ENCODE results near the gene XRCC3. TPM values are rescaled to one million over a fixed set of nuclear protein-coding genes. Genes with fewer than 3 reads are reported as not detected.

Gene XRCC3
- total and polyA plus RNA-seq, 2 donors (not counting 3 experiments of a cell fraction or from before 2014, with no cell fraction given), result 13.6 to 27.2 TPM

- Histone ChIP-seq H3K9me3 (replicated peaks; ENCODE audit: control insufficient read depth, insufficient read depth, low read length) (no peaks in the 10 kb centered on the region), H4K20me1 (replicated peaks; ENCODE audit: control insufficient read depth, extremely low read depth, insufficient read depth, low read length) (no peaks in the 10 kb centered on the region), H3K36me3 (ENCODE audit: control insufficient read depth in 2 of 2, extremely low read depth in 1 of 2, insufficient read depth in 2 of 2, low read length in 2 of 2) (peaks cover 0 to 42% of the 10 kb centered on the region in 2 experiments), H3K79me2 (ENCODE audit: control insufficient read depth, insufficient read depth, low read length) (no peaks in the 10 kb centered on the region), H3K27ac (ENCODE audit: insufficient read depth, low read depth, low read length) (no peak overlapping the region), H3K4me3 (replicated peaks in 1 of 3; ENCODE audit: insufficient read depth in 1 of 3, low read depth in 1 of 3, low read length in 3 of 3) (no peak overlapping the region), H3K9ac (replicated peaks; ENCODE audit: extremely low read depth, insufficient read depth, low read length) (no peak overlapping the region), H3K27me3 (ENCODE audit: control insufficient read depth in 2 of 2, insufficient read depth in 2 of 2, low read length in 2 of 2) (no peaks in the 10 kb centered on the region), H2AFZ (ENCODE audit: low read depth, low read length) (no peak overlapping the region), H3K9me1 (replicated peaks; ENCODE audit: control insufficient read depth, extremely low read depth, insufficient read depth, low read length) (no peaks in the 10 kb centered on the region), H3K4me1 (ENCODE audit: control insufficient read depth, extremely low read depth, insufficient read depth, low read length) (no peaks in the 10 kb centered on the region), H3K4me2 (ENCODE audit: insufficient read depth, low read length) (no peak overlapping the region)
- dilution Hi-C loops (cut with MboI; ENCODE audit: extremely low pct_ligation_motif_present, low sequenced_read_pairs), result no loop called here
- FAIRE-seq (no peak), DNase-seq (ENCODE audit: low read depth, low spot score) (no peak)
- intact Hi-C loops (cut with micrococcal nuclease), result no loop called here
- TSS peak; percentile 33 for BruUV-seq (replicated peaks)
- POLR2A ChIA-PET, result no interaction called here
- TF ChIP-seq MYC (IDR thresholded peaks at IDR 0.05; ENCODE audit: low read depth, low read length) (no peak), FOS (IDR thresholded peaks at IDR 0.05; ENCODE audit: borderline replicate concordance, insufficient read depth, low read length) (no peak)
- CTCF ChIA-PET, result interaction anchor here (0.8 to 1.4 kb wide), 3 partner anchors 18 to 75 kb away, joined by 3 to 4 read pairs (median 3); partner anchors contain the start of genes XRCC3 and ZFYVE21
Observed at GRCh38 chr14:103734081-103734888, 19.0 kb upstream of the XRCC3 start.

GRCh38 chr14:103733651-103734050, 18.4 kb upstream of the XRCC3 start:
- Histone ChIP-seq H3K27ac (ENCODE audit: insufficient read depth, low read depth, low read length) (no peak overlapping the region), H3K27me3 (ENCODE audit: control insufficient read depth in 2 of 2, insufficient read depth in 2 of 2, low read length in 2 of 2) (no peaks in the 10 kb centered on the region), H3K9ac (replicated peaks; ENCODE audit: extremely low read depth, insufficient read depth, low read length) (no peak overlapping the region), H3K4me3 (replicated peaks in 1 of 3; ENCODE audit: insufficient read depth in 1 of 3, low read depth in 1 of 3, low read length in 3 of 3) (no peak overlapping the region), H2AFZ (ENCODE audit: low read depth, low read length) (no peak overlapping the region), H3K4me1 (ENCODE audit: control insufficient read depth, extremely low read depth, insufficient read depth, low read length) (no peaks in the 10 kb centered on the region), H3K79me2 (ENCODE audit: control insufficient read depth, insufficient read depth, low read length) (no peaks in the 10 kb centered on the region), H3K9me1 (replicated peaks; ENCODE audit: control insufficient read depth, extremely low read depth, insufficient read depth, low read length) (no peaks in the 10 kb centered on the region), H3K4me2 (ENCODE audit: insufficient read depth, low read length) (no peak overlapping the region), H3K36me3 (ENCODE audit: control insufficient read depth in 2 of 2, extremely low read depth in 1 of 2, insufficient read depth in 2 of 2, low read length in 2 of 2) (peaks cover 0 to 40% of the 10 kb centered on the region in 2 experiments), H3K9me3 (replicated peaks; ENCODE audit: control insufficient read depth, insufficient read depth, low read length) (no peaks in the 10 kb centered on the region), H4K20me1 (replicated peaks; ENCODE audit: control insufficient read depth, extremely low read depth, insufficient read depth, low read length) (no peaks in the 10 kb centered on the region)
- POLR2A ChIA-PET, result no interaction called here
- FAIRE-seq (no peak), DNase-seq (ENCODE audit: low read depth, low spot score) (no peak)
- no peak for TF ChIP-seq JUN (IDR thresholded peaks at IDR 0.05; ENCODE audit: borderline replicate concordance, insufficient read depth, insufficient read length, low read depth)
- no peak for TF ChIP-seq POLR2AphosphoS5 (IDR thresholded peaks at IDR 0.05; ENCODE audit: insufficient read depth, low read depth, low read length)
- no peak for TF ChIP-seq GATA2 (IDR thresholded peaks at IDR 0.05; ENCODE audit: insufficient read depth, insufficient read length, low read depth, low read length)
- TF ChIP-seq MYC (IDR thresholded peaks at IDR 0.05; ENCODE audit: low read depth, low read length), result no peak
- TF ChIP-seq FOS (IDR thresholded peaks at IDR 0.05; ENCODE audit: borderline replicate concordance, insufficient read depth, low read length), result no peak
- no TSS peak for BruUV-seq (replicated peaks)
- intact Hi-C loops (cut with micrococcal nuclease), result no loop called here
- CTCF ChIA-PET, result interaction anchor here (1.3 kb wide), 1 partner anchor 19 kb away, joined by 3 read pairs; no protein-coding TSS in a partner anchor
- dilution Hi-C loops (cut with MboI; ENCODE audit: extremely low pct_ligation_motif_present, low sequenced_read_pairs), result no loop called here

Measured in endothelial cell of umbilical vein (primary cell).